HG02759 (cell line): Measurements from ENCODE around the gene SLC4A7.
"Not testable (repeated sequence)": the region's sequence is repeated elsewhere in the genome, so short reads cannot be mapped to it uniquely, and the experiment has no call there.

ENCODE experiments used
- ATAC-seq: cut with Tn5 transposase; IDR thresholded peaks from one replicate; pipeline ENCODE4 v1.9.1; 2021; ENCODE audit warnings: mild to moderate bottlenecking, moderate library complexity; ENCODE audit not compliant: unreplicated experiment

SLC4A7 gene

GRCh38 chr3:27366062-27366591, 118.1 kb downstream of the SLC4A7 start:
- ATAC-seq, result no peak

- peak; percentile 56 for ATAC-seq
Measured at GRCh38 chr3:27360113-27361078, 123.8 kb downstream of the SLC4A7 start.

GRCh38 chr3:27358372-27358771, 125.8 kb downstream of the SLC4A7 start:
- no peak for ATAC-seq

- peak; percentile 87 for ATAC-seq
Measured at GRCh38 chr3:27357665-27358258, 126.4 kb downstream of the SLC4A7 start.

- no peak for ATAC-seq
Measured at GRCh38 chr3:27356976-27357375, 127.2 kb downstream of the SLC4A7 start.

GRCh38 chr3:27354588-27355203, 129.5 kb downstream of the SLC4A7 start:
- ATAC-seq, result no peak

- no peak for ATAC-seq
Measured at GRCh38 chr3:27354161-27354560, 130.0 kb downstream of the SLC4A7 start.

- ATAC-seq, result no peak
Measured at GRCh38 chr3:27353221-27353620, 131.0 kb downstream of the SLC4A7 start.

- ATAC-seq, result no peak
Measured at GRCh38 chr3:27352047-27352446, 132.1 kb downstream of the SLC4A7 start.

- ATAC-seq, result peak; percentile 49
Measured at GRCh38 chr3:27349832-27350231, 134.4 kb downstream of the SLC4A7 start.

- ATAC-seq, result no peak
Measured at GRCh38 chr3:27345959-27346865, 138.0 kb downstream of the SLC4A7 start.

- ATAC-seq, result no peak
Measured at GRCh38 chr3:27345493-27345892, 138.7 kb downstream of the SLC4A7 start.

GRCh38 chr3:27345045-27345444, 139.1 kb downstream of the SLC4A7 start:
- ATAC-seq, result no peak

GRCh38 chr3:27344192-27344591, 140.0 kb downstream of the SLC4A7 start:
- ATAC-seq, result no peak

- ATAC-seq, result no peak
Measured at GRCh38 chr3:27342267-27342666, 141.9 kb downstream of the SLC4A7 start.

- ATAC-seq, result peak; percentile 75
Measured at GRCh38 chr3:27340534-27340933, 143.7 kb downstream of the SLC4A7 start.

GRCh38 chr3:27335571-27335970, 148.6 kb downstream of the SLC4A7 start:
- no peak for ATAC-seq

GRCh38 chr3:27333843-27334242, 150.3 kb downstream of the SLC4A7 start:
- ATAC-seq, result no peak

GRCh38 chr3:27328982-27329762, 155.0 kb downstream of the SLC4A7 start:
- not testable (repeated sequence) for ATAC-seq
